HepG2 (cell line): ENCODE results near the gene CDC42EP4. TPM values are rescaled to one million over a fixed set of nuclear protein-coding genes. Genes with fewer than 3 reads are reported as not detected.
A peak's percentile ranks its signal among the peaks of the same experiment; 100 is the strongest.

Experiments used
- BRD4 ChIP-seq: sonication (generic); formaldehyde crosslinking; IDR thresholded peaks from 2 replicates; pipeline ENCODE4 v1.4.0; 2020; ENCODE audit warnings: missing genetic modification reagents
- CCDC6 ChIP-seq: sonication (generic); formaldehyde crosslinking; IDR thresholded peaks from 2 replicates; pipeline ENCODE4 v1.8.1; 2022; ENCODE audit warnings: mild to moderate bottlenecking, missing genetic modification reagents, moderate library complexity
- HDAC1 ChIP-seq: sonication (generic); formaldehyde crosslinking; IDR thresholded peaks from 2 replicates; pipeline ENCODE4 v1.5.1; 2020; ENCODE audit warnings: mild to moderate bottlenecking, missing genetic modification reagents
- KDM4B ChIP-seq: sonication (generic); formaldehyde crosslinking; IDR thresholded peaks from 2 replicates; pipeline ENCODE4 v1.4.0; 2020; ENCODE audit warnings: missing genetic modification reagents
- STAG1 ChIP-seq: sonication (generic); formaldehyde crosslinking; IDR thresholded peaks from 2 replicates; pipeline ENCODE4 v1.4.0; 2020; ENCODE audit warnings: missing genetic modification reagents
- TBX3 ChIP-seq: fragments of 450-650 bp; IDR thresholded peaks from 2 replicates; pipeline ENCODE4 v1.6.1; 2017; ENCODE audit warnings: antibody characterized with exemption, mild to moderate bottlenecking, inconsistent platforms, borderline replicate concordance
- TEAD2 ChIP-seq: sonication (generic); formaldehyde crosslinking; IDR thresholded peaks from 2 replicates; pipeline ENCODE4 v1.9.0; 2021; ENCODE audit warnings: missing genetic modification reagents
- YEATS4 ChIP-seq: sonication (generic); formaldehyde crosslinking; IDR thresholded peaks from 2 replicates; pipeline ENCODE4 v1.4.0; 2020; ENCODE audit warnings: missing genetic modification reagents, borderline replicate concordance
- ZNF282 ChIP-seq: fragments of 450-650 bp; IDR thresholded peaks from 2 replicates; pipeline ENCODE4 v1.6.1; 2018; ENCODE audit not compliant: partially characterized antibody
- ZNF343 ChIP-seq: sonication (generic); formaldehyde crosslinking; IDR thresholded peaks from 2 replicates; pipeline ENCODE4 v1.4.0; 2020; ENCODE audit warnings: mild to moderate bottlenecking, missing genetic modification reagents
- ZNF441 ChIP-seq: sonication (generic); formaldehyde crosslinking; IDR thresholded peaks from 2 replicates; pipeline ENCODE4 v1.7.0; 2021; ENCODE audit warnings: missing genetic modification reagents, borderline replicate concordance
- ZNF709 ChIP-seq: sonication (generic); formaldehyde crosslinking; IDR thresholded peaks from 2 replicates; pipeline ENCODE4 v1.5.0; 2020; ENCODE audit warnings: mild to moderate bottlenecking, missing genetic modification reagents
- ZNF75D ChIP-seq: sonication (generic); formaldehyde crosslinking; IDR thresholded peaks from 2 replicates; pipeline ENCODE4 v1.8.1; 2023; ENCODE audit warnings: missing genetic modification reagents, mild to moderate bottlenecking, borderline replicate concordance
- ZSCAN29 ChIP-seq: sonication (generic); formaldehyde crosslinking; conservative IDR thresholded peaks from 2 replicates; pipeline ENCODE4 v1.4.0; 2020; ENCODE audit warnings: mild to moderate bottlenecking, missing genetic modification reagents
- polyA plus RNA-seq, 8 experiments: library from polyadenylated mRNA; depleted of rRNA in 3 of 8; stranded (reverse) in 7 of 8; unstranded in 1 of 8; fragments of >200 nt; fragmentation: Illumina TruSeq in 4 of 8; extraction: Trizol in 4 of 8; gene quantifications; 2 replicates each; pipeline versions ENCODE4 v1.2.1 to v1.2.3, GENCODE V29; 2011 to 2016; ENCODE audit warnings: low read depth in 4 of 8, missing spikeins in 1 of 8, mixed read lengths in 1 of 8; ENCODE audit not compliant: insufficient read depth in 1 of 8
- total RNA-seq, 5 experiments: library from RNA; depleted of rRNA; stranded (reverse); fragments of >200 nt; fragmentation: Illumina TruSeq; extraction: Trizol; gene quantifications; 2 replicates each; pipeline ENCODE4 v1.2.3, GENCODE V29; 2016; ENCODE audit warnings: low read depth in 1 of 5
- TF ChIP-seq, protein P1 (sequence below): sonication (generic); formaldehyde crosslinking; IDR thresholded peaks from 2 replicates; pipeline ENCODE4 v1.4.0; 2020; ENCODE audit warnings: missing genetic modification reagents, borderline replicate concordance
- TF ChIP-seq, protein P2 (sequence below): sonication (generic); formaldehyde crosslinking; IDR thresholded peaks from 2 replicates; pipeline ENCODE4 v1.4.0; 2020; ENCODE audit warnings: missing genetic modification reagents
- TF ChIP-seq, protein P3 (sequence below): sonication (generic); formaldehyde crosslinking; IDR thresholded peaks from 2 replicates; pipeline ENCODE4 v1.4.0; 2020; ENCODE audit warnings: missing genetic modification reagents
- TF ChIP-seq, protein P4 (sequence below): sonication (generic); formaldehyde crosslinking; conservative IDR thresholded peaks from 2 replicates; pipeline ENCODE4 v1.4.0; 2020; ENCODE audit warnings: missing genetic modification reagents

CDC42EP4 gene
- total and polyA plus RNA-seq, 2 of the 13 experiments (the other 11 are each of a cell fraction or from before 2014, with no cell fraction given), result 19.0 to 54.0 TPM

- TF ChIP-seq, protein P1, sequence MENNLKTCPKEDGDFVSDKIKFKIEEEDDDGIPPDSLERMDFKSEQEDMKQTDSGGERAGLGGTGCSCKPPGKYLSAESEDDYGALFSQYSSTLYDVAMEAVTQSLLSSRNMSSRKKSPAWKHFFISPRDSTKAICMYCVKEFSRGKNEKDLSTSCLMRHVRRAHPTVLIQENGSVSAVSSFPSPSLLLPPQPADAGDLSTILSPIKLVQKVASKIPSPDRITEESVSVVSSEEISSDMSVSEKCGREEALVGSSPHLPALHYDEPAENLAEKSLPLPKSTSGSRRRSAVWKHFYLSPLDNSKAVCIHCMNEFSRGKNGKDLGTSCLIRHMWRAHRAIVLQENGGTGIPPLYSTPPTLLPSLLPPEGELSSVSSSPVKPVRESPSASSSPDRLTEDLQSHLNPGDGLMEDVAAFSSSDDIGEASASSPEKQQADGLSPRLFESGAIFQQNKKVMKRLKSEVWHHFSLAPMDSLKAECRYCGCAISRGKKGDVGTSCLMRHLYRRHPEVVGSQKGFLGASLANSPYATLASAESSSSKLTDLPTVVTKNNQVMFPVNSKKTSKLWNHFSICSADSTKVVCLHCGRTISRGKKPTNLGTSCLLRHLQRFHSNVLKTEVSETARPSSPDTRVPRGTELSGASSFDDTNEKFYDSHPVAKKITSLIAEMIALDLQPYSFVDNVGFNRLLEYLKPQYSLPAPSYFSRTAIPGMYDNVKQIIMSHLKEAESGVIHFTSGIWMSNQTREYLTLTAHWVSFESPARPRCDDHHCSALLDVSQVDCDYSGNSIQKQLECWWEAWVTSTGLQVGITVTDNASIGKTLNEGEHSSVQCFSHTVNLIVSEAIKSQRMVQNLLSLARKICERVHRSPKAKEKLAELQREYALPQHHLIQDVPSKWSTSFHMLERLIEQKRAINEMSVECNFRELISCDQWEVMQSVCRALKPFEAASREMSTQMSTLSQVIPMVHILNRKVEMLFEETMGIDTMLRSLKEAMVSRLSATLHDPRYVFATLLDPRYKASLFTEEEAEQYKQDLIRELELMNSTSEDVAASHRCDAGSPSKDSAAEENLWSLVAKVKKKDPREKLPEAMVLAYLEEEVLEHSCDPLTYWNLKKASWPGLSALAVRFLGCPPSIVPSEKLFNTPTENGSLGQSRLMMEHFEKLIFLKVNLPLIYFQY, result no peak
- TF ChIP-seq BRD4 (CRISPR knock-in tag) (no peak), TBX3 (no peak), ZNF282 (no peak), TEAD2 (CRISPR knock-in tag) (no peak; the same call in 1 of the 2 replicates), STAG1 (CRISPR knock-in tag) (0 out of 2 replicates have a peak, but pooled peaks have one; percentile 7), KDM4B (no peak), ZNF709 (CRISPR knock-in tag) (no peak), YEATS4 (CRISPR knock-in tag) (no peak), CCDC6 (no peak), ZNF75D (no peak), ZNF343 (CRISPR knock-in tag) (no peak), HDAC1 (CRISPR knock-in tag) (no peak; the same call in 1 of the 2 replicates), ZSCAN29 (CRISPR knock-in tag) (0 out of 2 replicates have a peak, but pooled peaks have one; percentile 2), ZNF441 (CRISPR knock-in tag) (no peak; the same call in 1 of the 2 replicates)
- TF ChIP-seq, protein P2, sequence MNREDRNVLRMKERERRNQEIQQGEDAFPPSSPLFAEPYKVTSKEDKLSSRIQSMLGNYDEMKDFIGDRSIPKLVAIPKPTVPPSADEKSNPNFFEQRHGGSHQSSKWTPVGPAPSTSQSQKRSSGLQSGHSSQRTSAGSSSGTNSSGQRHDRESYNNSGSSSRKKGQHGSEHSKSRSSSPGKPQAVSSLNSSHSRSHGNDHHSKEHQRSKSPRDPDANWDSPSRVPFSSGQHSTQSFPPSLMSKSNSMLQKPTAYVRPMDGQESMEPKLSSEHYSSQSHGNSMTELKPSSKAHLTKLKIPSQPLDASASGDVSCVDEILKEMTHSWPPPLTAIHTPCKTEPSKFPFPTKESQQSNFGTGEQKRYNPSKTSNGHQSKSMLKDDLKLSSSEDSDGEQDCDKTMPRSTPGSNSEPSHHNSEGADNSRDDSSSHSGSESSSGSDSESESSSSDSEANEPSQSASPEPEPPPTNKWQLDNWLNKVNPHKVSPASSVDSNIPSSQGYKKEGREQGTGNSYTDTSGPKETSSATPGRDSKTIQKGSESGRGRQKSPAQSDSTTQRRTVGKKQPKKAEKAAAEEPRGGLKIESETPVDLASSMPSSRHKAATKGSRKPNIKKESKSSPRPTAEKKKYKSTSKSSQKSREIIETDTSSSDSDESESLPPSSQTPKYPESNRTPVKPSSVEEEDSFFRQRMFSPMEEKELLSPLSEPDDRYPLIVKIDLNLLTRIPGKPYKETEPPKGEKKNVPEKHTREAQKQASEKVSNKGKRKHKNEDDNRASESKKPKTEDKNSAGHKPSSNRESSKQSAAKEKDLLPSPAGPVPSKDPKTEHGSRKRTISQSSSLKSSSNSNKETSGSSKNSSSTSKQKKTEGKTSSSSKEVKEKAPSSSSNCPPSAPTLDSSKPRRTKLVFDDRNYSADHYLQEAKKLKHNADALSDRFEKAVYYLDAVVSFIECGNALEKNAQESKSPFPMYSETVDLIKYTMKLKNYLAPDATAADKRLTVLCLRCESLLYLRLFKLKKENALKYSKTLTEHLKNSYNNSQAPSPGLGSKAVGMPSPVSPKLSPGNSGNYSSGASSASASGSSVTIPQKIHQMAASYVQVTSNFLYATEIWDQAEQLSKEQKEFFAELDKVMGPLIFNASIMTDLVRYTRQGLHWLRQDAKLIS, result no peak
- TF ChIP-seq, protein P3, sequence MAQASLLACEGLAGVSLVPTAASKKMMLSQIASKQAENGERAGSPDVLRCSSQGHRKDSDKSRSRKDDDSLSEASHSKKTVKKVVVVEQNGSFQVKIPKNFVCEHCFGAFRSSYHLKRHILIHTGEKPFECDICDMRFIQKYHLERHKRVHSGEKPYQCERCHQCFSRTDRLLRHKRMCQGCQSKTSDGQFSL (CRISPR knock-in tag), result no peak
- TF ChIP-seq, protein P4, sequence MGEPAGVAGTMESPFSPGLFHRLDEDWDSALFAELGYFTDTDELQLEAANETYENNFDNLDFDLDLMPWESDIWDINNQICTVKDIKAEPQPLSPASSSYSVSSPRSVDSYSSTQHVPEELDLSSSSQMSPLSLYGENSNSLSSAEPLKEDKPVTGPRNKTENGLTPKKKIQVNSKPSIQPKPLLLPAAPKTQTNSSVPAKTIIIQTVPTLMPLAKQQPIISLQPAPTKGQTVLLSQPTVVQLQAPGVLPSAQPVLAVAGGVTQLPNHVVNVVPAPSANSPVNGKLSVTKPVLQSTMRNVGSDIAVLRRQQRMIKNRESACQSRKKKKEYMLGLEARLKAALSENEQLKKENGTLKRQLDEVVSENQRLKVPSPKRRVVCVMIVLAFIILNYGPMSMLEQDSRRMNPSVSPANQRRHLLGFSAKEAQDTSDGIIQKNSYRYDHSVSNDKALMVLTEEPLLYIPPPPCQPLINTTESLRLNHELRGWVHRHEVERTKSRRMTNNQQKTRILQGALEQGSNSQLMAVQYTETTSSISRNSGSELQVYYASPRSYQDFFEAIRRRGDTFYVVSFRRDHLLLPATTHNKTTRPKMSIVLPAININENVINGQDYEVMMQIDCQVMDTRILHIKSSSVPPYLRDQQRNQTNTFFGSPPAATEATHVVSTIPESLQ, result no peak
Observed at GRCh38 chr17:73262676-73263642, 48.8 kb downstream of the CDC42EP4 start (continued).
